HG02678 (cell line): ENCODE results near the gene ACACB.

ENCODE experiments used
- ATAC-seq: cut with Tn5 transposase; IDR thresholded peaks from one replicate; pipeline ENCODE4 v1.9.1; 2021; ENCODE audit warnings: mild to moderate bottlenecking, moderate library complexity; ENCODE audit not compliant: unreplicated experiment

The ACACB gene

DNA sequence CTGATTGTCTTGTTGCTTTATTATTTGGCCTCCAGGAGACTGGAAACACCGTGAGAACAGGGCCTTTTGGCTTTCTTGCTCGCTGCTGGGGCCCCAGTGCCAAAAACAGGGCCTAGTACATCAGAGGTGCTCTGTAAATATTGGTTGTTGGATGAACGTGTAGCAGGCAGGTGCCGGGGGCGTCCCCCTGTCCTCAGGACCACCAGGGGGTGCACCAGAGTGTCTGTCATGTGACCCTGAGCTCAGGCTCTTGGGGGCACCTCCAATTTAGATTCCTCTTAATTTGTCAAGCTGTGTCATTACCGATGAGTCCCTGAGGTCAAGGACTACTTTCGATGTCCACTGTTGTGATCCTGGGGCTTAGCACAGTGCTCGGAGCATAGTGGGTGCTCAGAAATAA, 87.1 kb downstream of the ACACB start:
- no peak for ATAC-seq

DNA sequence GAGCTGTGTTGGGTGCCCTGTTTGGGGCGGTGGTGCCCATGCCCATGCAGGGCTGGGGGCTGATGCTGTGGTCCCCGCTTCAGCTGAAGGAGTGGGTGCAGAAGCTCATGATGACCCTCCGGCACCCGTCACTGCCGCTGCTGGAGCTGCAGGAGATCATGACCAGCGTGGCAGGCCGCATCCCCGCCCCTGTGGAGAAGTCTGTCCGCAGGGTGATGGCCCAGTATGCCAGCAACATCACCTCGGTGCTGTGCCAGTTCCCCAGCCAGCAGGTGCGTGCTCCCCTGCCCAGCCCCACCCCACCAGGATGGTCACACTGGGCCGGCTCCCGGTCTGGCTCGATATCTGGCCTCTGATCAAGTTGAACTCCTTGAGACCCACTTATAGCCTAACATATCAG, 92.7 kb downstream of the ACACB start:
- ATAC-seq: no peak

DNA sequence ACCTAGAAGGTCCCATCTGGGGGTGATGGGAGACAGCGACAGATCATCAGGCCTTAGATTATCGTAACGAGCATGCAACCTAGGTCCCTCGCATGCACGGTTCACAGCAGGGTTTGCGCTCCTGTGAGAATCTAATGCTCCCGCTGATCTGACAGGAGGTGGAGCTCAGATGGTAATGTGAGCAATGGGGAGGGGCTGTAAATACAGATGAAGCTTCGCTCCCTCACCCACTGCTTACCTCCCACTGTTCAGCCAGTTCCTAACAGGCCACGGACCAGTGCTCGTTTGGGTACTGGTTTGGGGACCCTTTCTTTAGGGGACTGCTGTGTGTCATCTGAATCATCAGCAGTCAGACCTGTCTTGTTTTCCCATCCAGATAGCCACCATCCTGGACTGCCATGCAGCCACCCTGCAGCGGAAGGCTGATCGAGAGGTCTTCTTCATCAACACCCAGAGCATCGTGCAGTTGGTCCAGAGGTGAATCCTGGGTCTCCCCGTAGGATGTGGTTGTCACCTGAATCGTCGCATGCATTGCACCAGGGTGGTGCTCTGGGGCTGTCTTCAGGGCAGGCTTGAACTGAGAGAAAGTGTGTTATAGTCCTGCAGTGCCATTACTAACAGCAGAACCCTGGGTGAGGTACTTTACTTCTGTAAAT, 96.2 kb downstream of the ACACB start:
- no peak for ATAC-seq

DNA sequence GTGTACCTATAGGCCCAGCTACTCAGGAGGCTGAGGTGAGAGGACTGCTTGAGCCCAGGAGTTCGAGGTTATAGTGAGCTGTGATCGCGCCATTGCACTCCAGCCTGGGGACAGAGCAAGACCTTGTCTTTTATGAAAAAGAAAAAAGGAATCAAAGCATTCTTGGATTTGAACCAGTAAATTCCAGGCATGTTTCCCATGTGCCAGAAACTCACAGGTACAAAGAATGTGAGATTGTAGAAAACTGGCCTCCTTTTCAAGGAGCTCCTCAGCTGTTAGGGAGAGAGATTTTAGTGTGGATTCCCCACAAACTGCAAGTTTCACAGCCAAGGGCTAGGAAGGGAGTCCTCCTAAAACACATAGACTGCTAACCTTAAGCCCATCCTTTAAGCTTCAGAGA, 97.7 kb downstream of the ACACB start:
- ATAC-seq: no peak

DNA sequence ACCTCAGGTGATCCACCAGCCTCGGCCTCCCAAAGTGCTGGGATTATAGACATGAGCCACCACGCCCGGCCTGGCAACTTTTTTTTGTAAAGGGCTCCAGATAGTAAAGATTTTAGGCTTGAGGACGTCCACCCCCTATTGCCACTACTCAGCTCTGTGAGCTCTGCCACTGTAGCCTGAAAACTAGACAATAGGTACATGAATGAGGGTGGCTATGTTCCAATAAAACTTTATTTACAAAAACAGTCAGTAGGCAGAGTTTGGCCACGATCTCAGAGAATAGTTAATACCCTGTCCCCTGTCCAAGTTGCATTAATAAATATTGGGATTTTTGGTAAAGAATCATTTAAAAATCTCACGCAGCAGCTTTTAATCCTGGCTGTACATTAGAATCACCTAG, 102.6 kb downstream of the ACACB start:
- ATAC-seq: no peak

DNA sequence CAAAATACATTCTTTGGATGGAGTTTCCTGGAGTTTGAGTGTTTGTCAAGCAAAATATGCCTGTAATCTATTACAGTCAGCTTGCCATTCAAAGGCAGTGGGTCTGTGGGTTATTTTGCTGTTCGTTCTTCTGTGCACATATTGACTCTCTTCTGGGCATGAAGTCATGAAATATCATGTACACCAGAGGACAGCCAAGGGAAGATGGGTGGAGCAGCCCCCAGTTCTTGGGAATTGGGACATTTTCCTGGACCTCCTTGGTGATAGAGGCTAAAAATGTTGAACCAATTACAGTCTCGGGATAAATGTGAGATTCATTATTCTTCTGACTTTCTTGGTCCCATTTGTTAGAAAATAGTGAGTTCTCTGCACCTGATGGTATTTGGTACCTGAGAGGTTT, 103.6 kb downstream of the ACACB start:
- no peak for ATAC-seq

DNA sequence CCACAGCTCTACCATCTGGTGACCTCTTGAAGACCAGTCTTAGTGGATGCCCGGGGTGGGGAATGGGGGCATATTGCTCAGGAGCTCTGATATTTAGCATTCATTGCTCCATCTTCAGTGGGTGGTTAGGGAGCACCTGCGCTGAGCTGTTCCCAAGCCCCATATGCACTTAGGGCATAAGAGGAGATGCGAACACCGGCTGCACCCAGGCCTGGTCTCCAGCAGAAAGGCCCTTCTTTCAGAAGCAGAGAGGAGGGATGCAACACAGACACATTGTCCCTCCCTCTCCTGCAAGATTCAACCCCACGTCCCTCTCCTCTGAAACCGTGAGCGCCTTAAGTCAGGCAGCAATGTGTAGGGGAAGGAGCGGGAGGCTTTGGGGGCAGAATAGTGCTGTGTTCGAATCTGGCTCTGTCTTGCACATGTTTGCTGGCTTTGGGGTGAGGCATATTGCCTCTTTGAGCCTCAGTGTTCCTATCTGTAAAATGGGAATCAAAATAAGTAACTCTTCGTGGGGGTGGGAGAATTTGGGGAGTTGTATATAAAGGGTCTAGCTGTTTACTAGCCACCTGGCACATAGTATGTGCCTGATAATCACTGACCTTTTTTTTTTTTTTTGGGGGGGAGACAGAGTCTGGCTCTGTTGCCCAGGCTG, 105.0 kb downstream of the ACACB start:
- ATAC-seq: no peak

DNA sequence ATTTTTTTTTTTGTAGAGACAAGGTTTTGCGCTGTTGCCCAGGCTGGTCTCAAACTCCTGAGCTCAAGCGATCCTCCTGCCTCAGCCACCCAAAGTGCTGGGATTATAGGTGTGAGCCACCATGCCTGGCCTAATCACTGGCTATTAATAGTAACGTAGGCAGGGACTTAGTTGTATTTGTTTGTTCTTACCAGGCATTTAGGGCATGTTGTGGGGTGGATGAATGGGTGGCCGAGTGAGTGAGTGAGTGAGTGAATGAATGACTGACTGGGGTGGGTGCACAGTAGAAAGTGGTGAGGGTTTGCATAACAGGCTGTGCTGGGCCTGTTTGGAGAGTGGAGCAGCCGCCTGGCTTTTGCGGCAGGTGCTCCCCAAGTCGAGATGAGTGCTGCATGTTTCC, 105.7 kb downstream of the ACACB start:
- no peak for ATAC-seq

DNA sequence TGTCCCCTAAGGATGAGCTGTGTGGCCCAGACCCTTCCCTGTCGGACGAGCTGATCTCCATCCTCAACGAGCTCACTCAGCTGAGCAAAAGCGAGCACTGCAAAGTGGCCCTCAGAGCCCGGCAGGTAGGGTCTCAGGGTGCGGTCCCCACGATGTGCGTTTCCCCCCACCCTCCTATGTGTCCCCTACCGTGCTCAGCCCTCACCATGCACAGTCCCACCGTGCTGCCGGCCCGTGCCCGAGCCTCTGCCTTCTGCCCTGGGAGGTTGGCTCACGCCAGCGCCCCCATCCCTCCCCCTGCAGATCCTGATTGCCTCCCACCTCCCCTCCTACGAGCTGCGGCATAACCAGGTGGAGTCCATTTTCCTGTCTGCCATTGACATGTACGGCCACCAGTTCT, 106.1 kb downstream of the ACACB start:
- no peak for ATAC-seq

DNA sequence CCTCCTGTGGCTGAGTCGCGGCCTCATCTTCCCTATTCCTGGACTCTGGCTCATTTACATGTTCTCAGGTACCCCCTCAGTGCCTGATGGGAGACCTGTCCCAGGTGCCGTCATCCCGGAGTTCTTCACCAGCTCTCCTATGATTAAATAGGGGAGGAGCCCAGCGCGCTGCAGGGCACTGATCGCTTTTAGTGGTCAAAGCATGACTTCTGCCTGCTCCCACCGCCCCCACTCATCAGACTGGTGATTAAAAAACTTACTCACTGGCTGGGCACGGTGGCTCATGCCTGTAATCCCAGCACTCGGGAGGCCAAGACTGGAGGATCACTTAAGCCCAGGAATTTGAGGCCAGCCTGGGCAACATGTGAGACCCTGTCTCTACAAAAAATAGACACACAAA, 106.8 kb downstream of the ACACB start:
- ATAC-seq: no peak

DNA sequence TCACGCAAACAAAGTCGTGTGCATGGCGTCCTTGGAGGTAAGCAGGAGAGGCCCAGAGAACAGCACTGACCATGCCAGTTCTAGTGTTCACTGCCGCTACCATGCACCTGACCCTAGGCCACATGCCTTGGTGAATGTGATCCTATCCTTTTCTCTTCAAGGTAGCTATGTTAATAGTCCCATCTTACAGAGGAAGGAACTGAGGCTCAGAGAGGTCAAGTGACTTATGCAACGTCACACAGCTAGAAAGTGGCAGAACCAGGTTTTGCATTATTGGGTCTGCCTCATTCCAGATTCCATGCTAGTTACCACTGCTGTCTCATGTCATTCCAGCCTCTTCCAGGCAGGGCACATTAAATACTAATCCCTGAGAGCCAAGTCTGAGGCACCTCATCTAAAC, 107.5 kb downstream of the ACACB start:
- no peak for ATAC-seq

DNA sequence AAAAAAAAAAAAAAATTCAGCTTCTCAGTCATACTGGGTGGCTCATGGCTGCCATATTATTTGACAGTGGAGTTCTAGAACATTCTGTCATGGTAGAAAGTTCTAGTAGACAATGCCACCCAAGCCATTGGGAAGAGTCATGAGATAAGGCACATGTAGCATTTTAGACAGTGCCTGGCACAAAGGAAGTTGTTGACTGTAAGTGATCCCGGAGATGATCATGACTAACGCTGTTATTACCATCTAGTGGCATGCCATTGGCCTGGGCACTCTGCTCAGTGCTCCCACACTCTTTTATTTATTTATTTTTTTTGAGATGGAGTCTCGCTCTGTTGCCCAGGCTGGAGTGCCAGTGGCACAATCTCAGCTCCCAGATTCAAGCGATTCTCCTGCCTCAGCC, 112.3 kb downstream of the ACACB start:
- no peak for ATAC-seq

DNA sequence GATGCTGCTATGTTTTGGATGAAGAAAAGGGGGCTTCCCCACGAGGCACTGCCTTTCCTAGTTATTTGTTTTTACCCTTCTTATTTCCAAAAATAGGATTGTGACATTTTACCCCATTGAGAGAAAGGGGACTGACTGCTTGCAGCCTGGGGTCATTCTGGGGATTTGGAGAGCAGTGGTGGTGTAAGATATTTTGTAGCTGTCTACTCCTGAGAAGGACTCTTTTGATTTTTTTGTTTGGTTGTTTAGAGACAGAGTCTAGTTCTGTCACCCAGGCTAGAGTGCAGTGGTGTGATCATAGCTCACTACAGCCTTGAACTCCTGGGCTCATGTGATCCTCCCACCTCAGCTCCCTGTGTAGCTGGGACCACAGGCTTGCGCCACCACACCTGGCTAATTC, 113.8 kb downstream of the ACACB start:
- ATAC-seq: no peak

DNA sequence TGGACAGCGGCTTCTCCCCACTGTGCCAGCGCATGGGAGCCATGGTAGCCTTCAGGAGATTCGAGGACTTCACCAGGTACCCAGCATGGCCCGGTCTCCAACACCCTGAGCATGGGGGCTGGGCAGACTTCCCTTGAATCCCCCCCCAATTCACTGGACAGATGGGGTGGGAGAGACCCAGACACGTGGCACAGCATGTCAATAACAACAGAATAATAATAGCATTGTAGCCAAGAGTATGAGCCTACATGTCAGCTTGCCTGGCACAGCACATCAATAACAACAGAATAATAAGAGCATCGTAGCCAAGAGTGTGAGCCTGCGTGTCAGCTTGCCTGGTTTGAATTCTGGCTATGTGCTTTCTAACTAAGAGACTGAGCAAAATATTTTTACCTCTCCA, 116.3 kb downstream of the ACACB start:
- ATAC-seq: no peak

DNA sequence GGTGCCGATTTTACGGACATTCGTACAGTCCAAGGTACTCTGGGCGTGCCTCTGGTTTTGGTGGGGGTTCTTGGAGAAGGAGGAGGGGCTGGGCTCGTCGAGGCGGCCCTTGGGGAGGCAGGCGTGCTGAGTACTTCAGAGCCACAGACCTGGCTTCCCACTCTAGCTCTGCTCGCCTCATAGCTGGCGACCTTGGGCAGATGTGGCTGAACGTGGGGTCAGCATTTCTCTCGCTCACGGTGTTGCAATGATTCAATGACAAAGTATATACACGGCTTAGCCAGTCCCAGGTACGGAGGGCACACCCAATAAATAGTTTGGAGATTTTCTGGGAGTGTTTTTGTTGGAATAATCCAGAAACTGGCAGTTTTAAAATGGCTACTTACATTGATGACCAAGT, 117.6 kb downstream of the ACACB start:
- no peak for ATAC-seq

DNA sequence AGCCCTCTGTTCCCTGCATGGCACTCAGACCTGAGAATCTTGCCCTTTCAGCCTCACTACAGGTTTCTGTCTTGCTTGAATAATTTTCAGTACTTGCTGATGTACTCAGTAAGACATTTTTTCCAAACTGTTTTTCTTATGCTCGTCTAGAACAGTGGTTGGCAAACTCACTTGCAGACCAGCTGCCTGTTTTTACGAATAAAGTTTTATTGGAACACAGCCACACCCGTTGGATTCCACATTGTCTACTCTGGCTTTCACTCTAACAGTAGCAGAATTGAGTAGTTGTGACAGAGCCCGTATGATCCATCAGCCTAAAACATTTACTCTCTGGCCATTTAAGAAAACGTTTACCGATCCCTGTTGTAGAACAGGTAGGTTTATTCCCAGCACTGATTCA, 119.9 kb downstream of the ACACB start:
- ATAC-seq: no peak

DNA sequence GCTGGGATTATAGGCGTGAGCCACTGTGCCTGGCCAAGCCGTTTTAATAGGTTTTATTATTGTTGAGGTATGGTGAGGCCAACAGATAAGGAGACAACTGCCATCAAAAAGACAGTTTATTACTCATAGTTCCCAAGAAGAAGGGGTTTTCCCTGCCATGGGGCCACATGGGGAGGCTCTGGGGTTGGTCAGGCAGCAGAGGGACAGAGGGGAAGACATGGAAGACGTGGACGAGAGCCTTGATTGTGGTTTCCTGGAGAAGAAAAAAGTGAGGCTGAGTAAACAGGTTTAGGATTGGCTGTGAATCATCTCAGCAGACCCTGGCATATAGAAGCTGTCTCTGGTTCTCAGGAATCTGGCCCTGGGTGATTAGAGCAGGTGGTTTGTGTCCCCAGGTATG, 122.8 kb downstream of the ACACB start:
- ATAC-seq: no peak

DNA sequence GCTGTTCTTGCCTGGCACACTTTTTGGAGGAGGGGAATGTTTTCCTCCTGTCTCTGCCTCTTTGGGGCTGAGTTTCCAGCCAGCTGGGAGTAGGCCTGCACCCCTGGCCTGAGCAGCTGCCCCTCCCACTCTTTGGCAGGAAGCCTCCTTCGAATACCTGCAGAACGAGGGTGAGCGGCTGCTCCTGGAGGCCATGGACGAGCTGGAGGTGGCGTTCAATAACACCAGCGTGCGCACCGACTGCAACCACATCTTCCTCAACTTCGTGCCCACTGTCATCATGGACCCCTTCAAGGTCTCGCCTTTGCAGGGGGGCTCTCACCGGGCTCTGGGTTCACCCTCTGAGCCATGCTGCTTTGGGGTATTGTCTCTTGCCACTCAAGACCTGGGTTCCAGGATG, 123.3 kb downstream of the ACACB start:
- no peak for ATAC-seq

DNA sequence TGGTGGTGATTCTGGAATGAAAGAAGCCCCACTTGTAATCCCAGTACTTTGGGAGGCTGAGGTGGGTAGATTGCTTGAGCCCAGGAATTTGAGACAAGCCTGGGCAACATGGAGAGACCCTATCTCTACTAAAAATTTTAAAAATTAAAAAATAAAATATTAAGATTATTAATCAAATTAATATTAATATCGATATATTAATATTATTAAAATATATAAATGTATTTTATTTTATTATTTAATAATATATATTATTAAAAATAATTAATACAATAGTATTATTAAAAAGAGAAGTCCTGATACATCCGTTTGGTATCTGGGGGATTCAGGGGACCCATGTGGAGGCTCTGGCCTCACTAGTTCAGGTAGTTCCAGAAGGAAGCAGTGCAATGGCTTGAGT, 124.0 kb downstream of the ACACB start:
- ATAC-seq: no peak

DNA sequence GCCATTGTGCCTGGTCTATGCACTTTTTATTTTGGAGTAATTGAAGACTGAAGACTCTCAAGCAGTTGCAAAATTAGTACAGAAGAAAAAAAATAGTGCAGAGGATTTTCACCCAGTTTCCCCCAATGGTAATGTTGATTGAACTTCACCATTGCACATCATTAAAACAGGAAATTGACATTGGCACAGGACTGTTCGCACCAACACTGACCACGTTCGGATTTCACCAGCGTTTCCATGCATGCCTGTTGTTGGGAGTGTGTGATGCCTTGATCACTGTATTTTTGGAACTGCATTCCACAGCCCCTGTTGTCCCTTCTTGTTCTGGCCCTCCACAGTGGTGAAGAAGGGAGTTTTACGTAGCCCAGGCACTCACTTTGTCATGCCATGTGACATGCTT, 125.5 kb downstream of the ACACB start:
- no peak for ATAC-seq

DNA sequence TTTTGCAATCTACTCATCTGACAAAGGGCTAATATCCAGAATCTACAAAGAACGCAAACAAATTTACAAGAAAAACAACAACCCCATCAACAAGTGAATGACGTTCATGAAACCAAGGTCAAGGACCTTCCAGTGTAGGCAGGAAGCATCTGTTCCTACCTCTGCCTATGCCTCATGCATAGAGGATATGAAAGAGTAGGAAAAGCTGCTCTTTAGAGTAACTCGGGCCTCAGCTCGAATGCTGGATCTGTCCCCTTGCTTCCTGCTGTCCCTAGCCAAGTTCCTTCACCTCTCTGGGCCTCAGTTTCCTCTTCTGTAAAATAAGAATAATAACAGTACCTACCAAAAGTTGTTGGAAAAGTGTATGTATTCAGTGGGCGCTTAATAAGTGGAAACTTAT, 127.7 kb downstream of the ACACB start:
- no peak for ATAC-seq

DNA sequence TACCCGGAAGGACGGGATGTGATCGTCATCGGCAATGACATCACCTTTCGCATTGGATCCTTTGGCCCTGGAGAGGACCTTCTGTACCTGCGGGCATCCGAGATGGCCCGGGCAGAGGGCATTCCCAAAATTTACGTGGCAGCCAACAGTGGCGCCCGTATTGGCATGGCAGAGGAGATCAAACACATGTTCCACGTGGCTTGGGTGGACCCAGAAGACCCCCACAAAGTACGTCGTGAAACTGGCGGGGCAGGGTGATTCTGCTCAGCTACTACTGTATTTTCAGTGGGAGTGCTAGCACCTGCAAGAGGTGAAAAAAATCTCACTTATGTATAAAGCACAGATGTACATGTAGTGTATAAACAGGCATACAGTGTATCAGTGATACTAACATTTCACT, 129.8 kb downstream of the ACACB start:
- no peak for ATAC-seq
